HepG2 (cell line): ENCODE measurements around the gene COL9A3. TPM values are rescaled to one million over a fixed set of nuclear protein-coding genes. Genes with fewer than 3 reads are reported as not detected.

Experiments used
- BCL6 ChIP-seq: IDR thresholded peaks from 2 replicates; pipeline ENCODE4 v1.6.1; 2016; ENCODE audit warnings: missing genetic modification reagents, missing compliant biosample characterization
- CEBPB ChIP-seq: IDR thresholded peaks from 2 replicates; pipeline ENCODE4 v1.6.1; 2011; ENCODE audit warnings: low read depth, low read length, improper control_type of control experiment, borderline replicate concordance
- CERS6 ChIP-seq: sonication (generic); formaldehyde crosslinking; IDR thresholded peaks from 2 replicates; pipeline ENCODE4 v1.5.0; 2020; ENCODE audit warnings: missing genetic modification reagents
- ERF ChIP-seq: IDR thresholded peaks from 2 replicates; pipeline ENCODE4 v1.6.1; 2018; ENCODE audit warnings: missing biosample characterization, missing genetic modification reagents
- FOXK2 ChIP-seq: fragments of 450-650 bp; IDR thresholded peaks from 2 replicates; pipeline ENCODE4 v1.6.1; 2016
- GLMP ChIP-seq: sonication (generic); formaldehyde crosslinking; IDR thresholded peaks from 2 replicates; pipeline ENCODE4 v1.9.0; 2021; ENCODE audit warnings: missing genetic modification reagents, mild to moderate bottlenecking, borderline replicate concordance
- GMEB2 ChIP-seq: IDR thresholded peaks from 2 replicates; pipeline ENCODE4 v1.6.1; 2016; ENCODE audit warnings: missing biosample characterization, missing genetic modification reagents, low read depth
- KLF11 ChIP-seq: IDR thresholded peaks from 2 replicates; pipeline ENCODE4 v1.6.1; 2016; ENCODE audit warnings: missing compliant biosample characterization
- LBX2 ChIP-seq: sonication (generic); formaldehyde crosslinking; IDR thresholded peaks from 2 replicates; pipeline ENCODE4 v1.5.0; 2020; ENCODE audit warnings: missing genetic modification reagents, mild to moderate bottlenecking, borderline replicate concordance
- PRDM10 ChIP-seq: sonication (generic); formaldehyde crosslinking; IDR thresholded peaks from 2 replicates; pipeline ENCODE4 v1.4.0; 2020; ENCODE audit warnings: low read depth, missing genetic modification reagents
- ZBTB33 ChIP-seq: sonication (generic); formaldehyde crosslinking; IDR thresholded peaks from 2 replicates; pipeline ENCODE4 v1.4.0; 2020; ENCODE audit warnings: missing genetic modification reagents
- ZKSCAN5 ChIP-seq: sonication (generic); formaldehyde crosslinking; IDR thresholded peaks from 2 replicates; pipeline ENCODE4 v1.5.1; 2020; ENCODE audit warnings: mild to moderate bottlenecking, missing genetic modification reagents
- ZNF256 ChIP-seq: sonication (generic); formaldehyde crosslinking; conservative IDR thresholded peaks from 2 replicates; pipeline ENCODE4 v1.4.0; 2020; ENCODE audit warnings: missing genetic modification reagents
- ZNF576 ChIP-seq: sonication (generic); formaldehyde crosslinking; IDR thresholded peaks from 2 replicates; pipeline ENCODE4 v1.4.0; 2020; ENCODE audit warnings: mild to moderate bottlenecking, missing genetic modification reagents
- ZNF7 ChIP-seq: IDR thresholded peaks from 2 replicates; pipeline ENCODE4 v1.6.1; 2016; ENCODE audit warnings: missing biosample characterization, missing genetic modification reagents
- ZNF83 ChIP-seq: sonication (generic); formaldehyde crosslinking; IDR thresholded peaks from 2 replicates; pipeline ENCODE4 v1.4.0; 2020; ENCODE audit warnings: missing genetic modification reagents, mild to moderate bottlenecking, borderline replicate concordance
- ZSCAN5A ChIP-seq: sonication (generic); formaldehyde crosslinking; IDR thresholded peaks from 2 replicates; pipeline ENCODE4 v1.8.0; 2022; ENCODE audit warnings: mild to moderate bottlenecking, missing genetic modification reagents, borderline replicate concordance
- polyA plus RNA-seq, 8 experiments: library from polyadenylated mRNA; depleted of rRNA in 3 of 8; stranded (reverse) in 7 of 8; unstranded in 1 of 8; fragments of >200 nt; fragmentation: Illumina TruSeq in 4 of 8; extraction: Trizol in 4 of 8; gene quantifications; 2 replicates each; pipeline versions ENCODE4 v1.2.1 to v1.2.3, GENCODE V29; 2011 to 2016; ENCODE audit warnings: low read depth in 4 of 8, missing spikeins in 1 of 8, mixed read lengths in 1 of 8; ENCODE audit not compliant: insufficient read depth in 1 of 8
- total RNA-seq, 5 experiments: library from RNA; depleted of rRNA; stranded (reverse); fragments of >200 nt; fragmentation: Illumina TruSeq; extraction: Trizol; gene quantifications; 2 replicates each; pipeline ENCODE4 v1.2.3, GENCODE V29; 2016; ENCODE audit warnings: low read depth in 1 of 5

Gene COL9A3
- total and polyA plus RNA-seq, 2 of the 13 experiments (the other 11 are each of a cell fraction or from before 2014, with no cell fraction given) = 155 to 204 TPM

- TF ChIP-seq PRDM10 (CRISPR knock-in tag) = peak; percentile 81; the same call in 1 of the 2 replicates
- TF ChIP-seq ZKSCAN5 (CRISPR knock-in tag) = 0 out of 2 replicates have a peak, but pooled peaks have one; percentile 62
- peak; percentile 67; the same call in 1 of the 2 replicates for TF ChIP-seq LBX2
- peak; percentile 95 for TF ChIP-seq ZBTB33 (CRISPR knock-in tag)
- TF ChIP-seq ZNF256 (CRISPR knock-in tag) = peak; percentile 91
- TF ChIP-seq GMEB2 = peak; percentile 95
- TF ChIP-seq ZNF576 (CRISPR knock-in tag) = peak; percentile 54; the same call in 1 of the 2 replicates
- TF ChIP-seq KLF11 (CRISPR knock-in tag) = peak; percentile 90
- peak; percentile 63 for TF ChIP-seq BCL6 (CRISPR knock-in tag)
- TF ChIP-seq ERF (CRISPR knock-in tag) = peak; percentile 95
- TF ChIP-seq CERS6 (CRISPR knock-in tag) = peak; percentile 24; the same call in 1 of the 2 replicates
- no peak for TF ChIP-seq CEBPB
- TF ChIP-seq ZNF83 (CRISPR knock-in tag) = peak; percentile 99
- TF ChIP-seq FOXK2 = peak; percentile 31; the same call in 1 of the 2 replicates
- TF ChIP-seq GLMP = no peak
- TF ChIP-seq ZNF7 (CRISPR knock-in tag) = peak; percentile 33; the same call in 1 of the 2 replicates
- TF ChIP-seq ZSCAN5A (CRISPR knock-in tag) = peak; percentile 70
Observed at GRCh38 chr20:62861726-62862336, 45.0 kb downstream of the COL9A3 start, which contains the start of gene TCFL5 (continued).
